Skin of body (tissue), 2 donors: Measurements from ENCODE around the gene IRAG1. TPM values are rescaled to one million over a fixed set of nuclear protein-coding genes. Genes with fewer than 3 reads are reported as not detected.
"Not testable (repeated sequence)": the region's sequence is repeated elsewhere in the genome, so short reads cannot be mapped to it uniquely, and the experiment has no call there.

Source experiments
- DNase-seq: peaks from one replicate; lab custom pipeline; 2025; lab: John Stamatoyannopoulos, UW
- total RNA-seq: library from RNA; depleted of rRNA; stranded (reverse); fragments of >200 nt; gene quantifications from one replicate; pipeline ENCODE4 v1.2.3, GENCODE V29; 2014

IRAG1 gene
- total RNA-seq, 1 donor from 2014 or later, result 3.4 TPM

DNA sequence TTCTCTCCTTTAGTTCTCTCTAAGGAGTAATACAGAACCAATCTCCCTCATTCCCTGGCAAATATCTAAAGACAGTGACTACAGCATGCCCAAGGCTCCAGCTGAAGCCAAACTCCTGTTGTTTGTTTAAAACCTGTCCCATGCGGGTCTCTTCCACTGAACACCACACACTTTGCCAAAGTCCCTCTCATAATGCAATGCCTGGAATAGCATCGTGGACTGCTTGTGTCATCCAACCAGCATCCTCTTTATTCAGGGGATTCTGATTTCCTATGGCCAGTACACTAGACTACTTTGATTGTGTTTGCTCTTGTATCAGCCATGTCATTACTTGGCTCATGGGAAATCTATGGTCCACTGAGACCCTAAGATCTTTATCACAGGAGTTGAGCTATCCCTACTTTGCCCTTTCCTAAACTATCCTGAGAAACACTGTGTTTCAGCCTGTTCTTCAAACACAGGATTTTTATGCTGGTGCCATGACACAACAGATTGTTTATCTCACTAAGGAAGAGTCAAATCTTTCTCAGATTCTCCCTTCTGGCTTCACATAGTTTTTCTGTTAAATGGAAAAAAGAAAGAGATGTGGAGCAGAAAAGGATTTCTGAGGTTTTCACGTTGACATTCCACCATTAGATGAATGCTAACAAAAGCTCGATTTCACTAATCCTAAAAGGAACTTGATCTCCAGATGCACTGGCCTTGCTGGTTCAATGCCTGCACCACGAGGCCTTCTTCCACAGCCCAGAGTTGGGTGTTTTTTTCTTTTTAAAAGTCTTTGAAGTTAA is 15.9 kb upstream of the IRAG1 start:
- DNase-seq, result no peak

DNA sequence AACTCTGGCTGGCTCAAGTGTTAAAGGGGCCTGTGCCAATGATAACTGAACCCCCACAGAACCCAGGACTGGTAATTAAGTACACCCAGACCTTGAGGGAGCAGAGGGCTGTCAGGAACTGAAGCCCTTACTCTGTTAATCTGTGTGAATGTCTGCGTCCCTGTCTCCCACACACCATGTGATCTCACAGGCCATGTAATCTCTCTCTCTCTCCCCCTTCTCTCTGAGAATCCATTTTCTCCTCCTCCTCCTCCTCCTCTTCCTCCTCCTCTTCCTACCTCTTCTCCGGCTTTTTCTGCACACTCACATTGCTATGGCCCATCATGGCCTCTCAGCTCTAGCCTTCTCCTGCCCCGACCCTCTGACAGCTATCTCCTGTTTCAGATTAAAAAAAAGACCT is 14.6 kb upstream of the IRAG1 start:
- no peak for DNase-seq

DNA sequence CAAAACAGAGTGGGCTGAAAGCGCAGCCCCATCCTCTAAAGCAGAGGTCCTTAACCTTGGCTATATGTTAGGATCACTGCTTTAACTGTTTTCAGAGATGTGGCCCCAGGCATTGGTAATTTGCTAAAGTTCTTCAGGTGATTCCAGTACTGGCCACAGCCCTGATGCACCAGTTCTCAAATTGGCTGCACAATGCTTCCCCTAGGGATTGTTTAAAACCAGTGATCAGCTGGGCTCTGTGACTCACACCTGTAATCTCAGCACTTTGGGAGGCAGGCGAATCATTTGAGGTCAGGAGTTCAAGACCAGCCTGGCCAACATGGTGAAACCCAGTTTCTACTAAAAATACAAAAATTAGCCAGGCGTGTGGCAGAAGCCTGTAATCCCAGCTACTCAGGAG is 8.4 kb upstream of the IRAG1 start:
- DNase-seq, result no peak

DNA sequence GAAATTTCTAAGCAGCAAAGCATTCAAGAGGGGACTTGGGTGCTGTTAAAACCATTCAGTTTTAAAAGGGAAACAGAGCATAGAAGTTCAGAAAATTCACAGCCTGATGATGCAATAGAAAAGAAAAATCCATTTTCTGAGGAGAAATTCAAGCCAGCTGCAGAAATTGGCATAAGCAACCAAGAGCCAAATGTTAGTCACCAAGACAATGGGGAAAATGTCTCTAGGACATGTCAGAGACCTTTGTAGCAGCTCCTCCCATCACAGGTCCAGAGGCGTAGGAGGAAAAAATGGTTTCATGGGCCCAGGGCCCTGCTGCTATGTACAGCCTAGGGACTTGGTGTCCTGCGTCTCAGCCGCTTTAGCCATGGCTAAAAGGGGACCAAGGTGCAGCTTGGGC is 5.5 kb upstream of the IRAG1 start:
- DNase-seq, result no peak

DNA sequence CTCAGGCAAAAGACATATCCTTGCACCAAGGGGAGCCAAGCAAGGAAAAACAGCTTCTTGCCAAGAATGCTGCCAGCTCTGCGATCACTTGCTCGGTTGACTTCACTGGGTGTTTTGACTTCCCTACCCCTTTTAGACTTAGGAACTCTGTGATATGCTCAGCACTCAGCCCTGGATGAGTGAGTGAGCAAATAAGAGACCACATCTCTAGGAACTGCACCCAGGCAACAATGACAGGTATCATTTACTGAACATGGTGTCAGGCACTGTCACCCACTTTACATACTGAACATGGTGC is 3.7 kb upstream of the IRAG1 start:
- no peak for DNase-seq

DNA sequence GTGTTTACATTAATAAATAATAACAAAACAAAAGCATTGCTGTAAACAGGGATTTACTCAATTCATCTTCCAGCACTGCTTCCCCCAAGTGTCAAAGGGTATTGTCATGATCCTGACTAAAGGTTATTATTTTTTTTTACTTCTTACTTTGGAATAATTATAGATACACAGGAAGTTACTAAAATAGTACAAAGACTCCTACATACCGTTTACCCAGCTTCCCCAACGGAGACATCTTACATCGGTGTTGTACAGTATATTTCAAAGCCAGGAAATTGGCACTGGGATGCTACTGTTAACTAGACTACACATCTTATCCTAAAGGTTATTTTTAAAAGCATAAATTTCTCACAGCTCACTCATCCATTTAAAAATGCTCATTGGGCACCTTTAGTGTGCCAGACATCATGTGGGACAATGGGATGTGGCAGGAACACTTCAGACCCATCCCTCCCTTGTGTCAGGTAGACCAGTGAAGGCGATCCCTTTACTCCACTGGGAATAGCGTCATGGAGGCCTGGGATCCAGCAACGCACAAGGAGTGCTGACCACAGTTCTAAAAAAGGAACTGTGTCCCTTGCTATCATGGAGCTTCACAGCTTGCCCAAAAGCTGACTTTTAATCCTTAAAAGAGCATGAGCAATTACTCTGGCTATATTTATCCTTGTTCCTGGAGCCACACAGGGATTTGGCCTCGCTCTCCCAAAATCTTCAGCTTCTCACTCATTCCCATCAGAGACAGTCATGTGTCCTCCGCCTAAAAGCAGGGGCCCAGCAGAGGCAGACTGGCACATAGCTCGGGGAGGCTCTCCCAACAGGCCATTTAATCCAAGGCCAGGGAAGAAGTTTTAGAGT is 3.1 kb upstream of the IRAG1 start:
- DNase-seq, result no peak

DNA sequence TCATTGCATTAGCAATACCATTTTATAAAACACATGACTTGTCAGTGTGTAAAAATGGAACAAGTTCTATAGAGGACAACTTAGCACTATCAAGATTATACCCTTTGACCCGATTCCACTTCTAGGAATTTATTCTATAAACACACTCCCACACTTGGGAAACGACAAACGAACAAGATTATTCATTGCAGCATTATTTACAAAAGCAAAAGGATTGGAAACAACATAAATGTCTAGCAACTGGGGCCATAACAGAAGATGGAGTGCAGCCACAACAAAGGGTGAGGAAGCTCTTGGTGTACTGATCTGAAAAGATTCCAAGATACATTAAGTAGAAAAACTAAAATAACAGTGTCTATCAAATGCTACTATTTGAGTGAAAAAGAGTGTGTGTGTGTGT is 2.3 kb upstream of the IRAG1 start:
- DNase-seq, result no peak

DNA sequence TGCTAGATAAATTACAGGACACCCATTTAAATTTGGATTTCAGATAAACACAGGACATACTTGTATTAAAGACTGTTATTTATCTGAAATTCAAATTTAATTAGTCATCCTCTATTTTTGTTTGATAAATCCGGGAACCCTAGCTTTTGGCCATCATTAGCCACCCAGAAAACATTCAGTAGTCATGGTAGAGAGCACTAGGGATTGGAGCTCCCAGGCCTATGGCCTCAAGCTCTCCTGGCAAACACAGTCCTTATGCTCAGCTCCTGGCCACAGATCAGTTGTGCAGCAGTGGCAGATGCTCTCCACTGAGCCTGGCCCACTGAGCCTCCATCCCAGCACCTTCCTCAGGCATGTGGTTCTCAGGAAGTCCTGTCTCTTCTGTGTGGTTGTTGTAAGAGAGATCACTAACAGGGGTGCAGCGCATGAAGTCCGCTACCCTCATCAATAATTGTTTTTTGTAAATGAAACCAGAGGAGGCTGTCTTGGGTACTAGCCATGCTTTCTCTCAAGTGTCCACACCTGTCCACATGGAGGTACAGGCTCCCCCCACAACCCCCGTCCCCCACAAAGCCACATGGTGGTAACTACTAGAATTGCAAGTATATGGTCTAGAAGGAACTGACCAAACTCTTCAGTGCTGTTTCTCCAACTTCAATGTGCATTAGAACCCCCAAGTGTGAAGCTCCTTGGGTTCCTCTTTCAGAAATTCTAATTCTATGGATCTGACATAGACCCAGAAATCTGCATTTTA is 1.1 kb upstream of the IRAG1 start:
- DNase-seq, result no peak

DNA sequence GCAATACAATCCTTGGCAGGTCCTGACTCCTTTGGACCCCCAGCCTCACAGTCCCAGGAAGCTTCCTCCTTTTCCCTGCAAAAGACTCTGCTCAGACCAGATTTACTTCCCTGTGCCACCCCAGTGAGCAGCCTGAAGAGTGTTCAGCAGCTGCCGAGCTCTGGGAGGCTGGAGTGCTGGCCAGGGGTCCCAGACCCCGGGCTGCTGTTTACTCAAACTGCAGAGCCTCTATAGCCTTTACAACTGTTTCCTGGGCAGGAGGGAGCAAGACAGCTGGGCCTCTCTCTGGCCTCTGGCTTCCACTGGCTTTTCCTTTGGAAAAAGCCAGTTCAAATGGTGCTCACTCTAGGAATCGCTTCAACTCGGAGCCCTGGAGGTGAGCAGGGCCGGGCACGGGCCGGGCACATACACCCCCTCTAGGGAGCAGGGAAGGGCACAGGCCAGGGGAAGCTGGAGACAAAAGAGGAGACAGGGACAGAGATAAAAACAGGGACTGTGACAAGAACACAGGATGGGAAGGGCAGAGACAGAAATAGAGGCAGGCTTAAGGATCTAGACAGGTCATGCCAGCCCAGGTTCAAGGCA is 932 bp downstream of the IRAG1 start:
- no peak for DNase-seq

DNA sequence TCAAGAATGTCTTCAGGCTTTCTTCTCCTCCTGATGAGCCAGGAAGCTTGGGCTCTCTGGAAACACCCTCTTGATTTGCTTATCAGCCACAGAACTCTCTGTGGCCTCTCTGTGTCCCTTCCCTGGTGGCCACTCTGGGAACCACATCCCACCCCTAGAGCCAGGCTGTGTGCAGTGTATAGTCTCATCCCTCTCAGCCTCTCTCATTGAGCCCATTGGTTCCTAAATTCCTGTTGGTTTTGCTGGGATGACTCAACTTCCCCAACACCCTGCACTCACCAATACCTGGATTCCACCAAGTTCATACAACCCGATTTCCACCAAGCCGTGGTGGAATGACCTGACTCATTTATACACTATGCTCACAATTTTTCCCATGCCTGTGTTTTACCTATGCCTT is 5.2 kb downstream of the IRAG1 start:
- DNase-seq, result no peak

DNA sequence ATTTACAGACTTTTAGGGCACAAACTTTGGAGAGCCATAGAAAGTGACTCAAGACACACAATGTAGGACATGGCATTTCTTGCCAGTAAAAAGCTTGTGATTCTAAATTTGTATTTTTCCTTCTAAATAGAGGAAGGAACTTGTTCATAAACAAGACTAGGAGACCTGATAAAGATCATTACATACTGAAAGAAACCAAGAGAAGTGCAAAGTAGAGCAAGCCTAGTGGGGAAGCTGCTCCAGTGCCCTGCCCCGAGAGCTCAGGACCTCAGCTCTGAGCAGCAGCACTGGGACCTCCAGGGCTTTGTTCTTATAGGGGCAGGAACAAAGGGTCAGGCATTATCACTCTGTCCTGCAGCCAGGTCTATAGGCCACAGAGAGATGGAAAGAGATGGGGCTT is 7.2 kb downstream of the IRAG1 start:
- DNase-seq, result no peak

DNA sequence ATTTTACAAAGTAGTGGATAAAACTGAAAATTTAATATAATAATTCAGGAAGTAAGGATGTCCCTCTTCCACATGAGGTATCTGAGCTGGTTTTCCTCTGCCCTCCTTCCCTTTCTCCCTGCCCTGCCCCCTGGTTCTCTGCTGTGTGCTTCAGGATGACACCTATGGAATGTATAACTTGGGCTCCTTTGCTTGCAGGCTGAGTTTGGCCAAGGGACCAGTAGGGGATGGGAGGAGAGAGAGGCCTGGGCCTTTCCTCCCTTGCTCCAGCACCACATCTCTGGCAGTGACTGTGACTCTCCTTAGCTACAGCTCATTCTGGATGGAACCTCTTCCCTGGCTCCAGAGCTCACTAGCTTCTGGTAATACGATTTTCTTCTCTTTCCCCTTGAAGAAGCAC is 10.1 kb downstream of the IRAG1 start:
- no peak for DNase-seq

DNA sequence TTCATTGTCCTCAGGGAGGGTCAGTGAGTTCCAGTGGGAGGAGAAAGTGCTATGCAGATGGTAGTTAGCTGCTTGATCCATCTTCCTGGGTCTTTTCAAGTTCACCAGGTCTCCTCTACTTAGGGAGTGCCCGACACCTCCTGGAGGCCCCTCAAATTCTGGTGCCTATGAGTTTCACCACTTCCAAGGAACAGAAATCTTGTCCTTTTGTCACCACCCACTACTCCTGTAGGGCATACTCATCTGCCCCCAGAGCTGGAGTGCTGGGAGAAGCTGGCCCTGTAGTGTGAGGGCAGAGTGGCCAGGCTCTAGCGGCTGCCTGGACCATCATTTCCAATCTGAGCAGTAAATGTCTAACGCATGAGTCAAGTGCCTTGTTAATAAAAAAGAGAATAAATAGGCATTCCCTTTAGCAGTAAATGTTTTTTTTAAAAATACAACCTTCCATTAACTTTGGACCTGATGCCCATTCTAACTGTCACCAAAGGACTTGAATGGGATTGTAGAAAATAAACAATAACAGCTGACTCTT is 12.5 kb downstream of the IRAG1 start:
- DNase-seq, result no peak

DNA sequence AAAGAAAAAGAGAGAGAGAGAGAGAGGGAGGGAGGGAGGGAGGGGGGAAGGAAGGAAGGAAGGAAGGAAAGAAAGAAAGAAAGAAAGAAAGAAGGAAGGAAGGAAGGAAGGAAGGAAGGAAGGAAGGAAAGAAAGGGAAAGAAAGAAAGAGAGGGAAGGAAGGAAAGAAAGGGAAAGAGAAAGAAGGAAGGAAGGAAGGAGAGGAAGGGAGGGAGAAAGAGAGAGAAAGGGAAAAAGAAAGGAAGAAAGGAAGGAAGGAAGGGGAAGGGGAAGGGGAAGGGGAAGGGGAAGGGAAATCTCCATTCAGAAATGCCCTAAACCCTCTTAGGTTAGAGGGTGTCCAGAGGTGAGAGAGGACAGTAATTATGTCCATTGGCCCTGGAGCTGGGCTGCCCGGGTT is 13.3 kb downstream of the IRAG1 start:
- not testable (repeated sequence) for DNase-seq

DNA sequence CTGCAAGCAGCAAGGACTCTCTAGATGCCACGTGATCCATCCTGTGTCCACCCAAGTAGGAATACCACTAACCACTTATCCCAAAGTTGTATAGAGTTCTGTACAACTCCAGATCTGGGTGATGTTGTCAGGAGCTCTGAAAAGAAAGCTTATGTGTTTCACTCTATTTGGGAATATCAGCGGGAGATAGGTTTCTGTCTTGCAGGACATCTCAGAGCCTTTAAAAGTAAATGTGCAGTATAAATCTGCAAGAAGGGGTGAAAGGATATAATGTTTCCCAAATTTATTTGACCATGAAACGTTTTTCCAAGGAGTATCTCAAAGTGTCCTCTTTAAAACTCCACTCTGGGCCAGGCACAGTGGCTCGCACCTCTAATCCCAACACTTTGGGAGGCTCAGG is 13.9 kb downstream of the IRAG1 start:
- DNase-seq, result no peak

DNA sequence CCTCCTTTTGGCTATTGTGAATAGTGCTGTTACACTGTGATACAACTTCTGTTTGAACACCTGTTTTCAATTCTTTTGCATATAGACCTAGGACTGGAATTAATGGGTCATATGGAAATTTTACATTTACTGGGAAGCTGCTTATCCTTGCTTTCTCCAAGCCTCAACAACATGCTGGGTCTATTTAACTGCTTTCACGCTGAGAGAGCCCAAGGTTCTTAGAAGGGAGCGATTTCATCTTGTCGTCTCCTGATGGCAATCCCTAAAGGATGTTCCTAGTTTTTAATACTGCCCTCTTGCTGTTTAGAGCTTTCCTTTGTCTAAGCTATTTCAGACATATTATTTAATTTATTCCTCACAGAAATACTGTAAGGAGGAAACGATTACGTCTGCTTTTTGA is 15.5 kb downstream of the IRAG1 start:
- no peak for DNase-seq

DNA sequence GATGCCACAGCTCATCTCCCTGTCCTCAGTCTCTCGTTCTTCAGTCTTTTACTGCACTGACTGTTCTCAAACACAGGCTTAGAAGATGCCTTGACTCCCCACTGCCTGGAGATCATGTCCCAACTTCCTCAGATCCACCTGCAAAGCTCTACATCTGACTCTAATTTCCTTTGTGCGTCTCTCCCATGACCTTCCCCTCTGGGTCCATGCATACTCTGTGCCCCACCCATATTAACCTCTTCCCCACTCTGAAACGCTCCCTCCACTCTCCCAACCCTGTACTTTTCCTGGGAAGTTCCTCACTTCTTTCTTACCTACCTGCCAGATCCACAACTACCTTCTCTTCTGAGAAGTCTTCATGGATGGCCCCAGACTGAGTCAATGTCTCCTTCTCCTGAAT is 16.6 kb downstream of the IRAG1 start:
- DNase-seq, result no peak

DNA sequence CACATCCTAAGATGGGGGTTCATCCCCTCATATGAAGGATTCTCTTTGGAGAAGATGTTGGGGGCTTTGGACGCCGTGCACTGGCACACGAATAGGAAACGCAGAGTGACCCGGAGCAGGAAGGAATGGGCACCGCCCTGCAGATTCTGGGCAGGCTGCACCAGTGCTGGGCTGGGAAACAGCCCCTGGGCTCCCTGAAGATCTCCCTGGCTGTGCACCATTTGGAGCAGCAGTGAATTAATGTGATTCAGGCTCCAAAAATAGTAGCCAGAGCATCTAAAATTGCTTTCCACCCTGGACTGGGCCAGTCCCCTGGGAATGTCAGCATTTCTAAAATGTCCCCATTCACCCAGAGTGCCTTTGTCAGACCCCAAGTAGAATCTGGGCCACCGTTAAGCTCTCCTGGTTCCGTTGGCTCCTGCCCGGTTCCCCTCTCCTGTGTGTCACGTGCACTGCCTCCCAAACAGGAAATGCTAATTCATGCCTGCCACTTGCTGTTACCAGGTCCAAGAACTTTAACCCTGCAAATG is 18.6 kb downstream of the IRAG1 start:
- no peak for DNase-seq

DNA sequence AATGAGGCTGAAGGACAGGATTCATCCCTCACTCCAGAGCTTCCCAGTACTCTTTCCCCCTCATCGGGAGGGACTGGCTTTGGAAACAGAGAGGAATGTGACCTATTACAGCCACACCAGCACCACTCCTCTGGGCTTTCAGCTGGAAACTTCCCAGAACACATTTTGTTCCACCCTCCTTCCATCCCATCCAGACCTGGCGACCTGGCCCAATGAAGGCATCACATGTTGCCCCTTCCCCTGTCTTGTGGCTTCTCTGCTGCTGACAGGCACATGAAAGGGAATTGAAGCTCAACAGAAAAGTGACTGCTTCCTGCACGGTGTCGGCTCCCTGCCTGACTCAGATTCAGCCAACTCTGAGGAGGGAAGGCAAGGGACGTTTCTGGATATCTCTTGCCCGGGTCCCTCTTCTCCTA is 19.1 kb downstream of the IRAG1 start:
- DNase-seq, result no peak

DNA sequence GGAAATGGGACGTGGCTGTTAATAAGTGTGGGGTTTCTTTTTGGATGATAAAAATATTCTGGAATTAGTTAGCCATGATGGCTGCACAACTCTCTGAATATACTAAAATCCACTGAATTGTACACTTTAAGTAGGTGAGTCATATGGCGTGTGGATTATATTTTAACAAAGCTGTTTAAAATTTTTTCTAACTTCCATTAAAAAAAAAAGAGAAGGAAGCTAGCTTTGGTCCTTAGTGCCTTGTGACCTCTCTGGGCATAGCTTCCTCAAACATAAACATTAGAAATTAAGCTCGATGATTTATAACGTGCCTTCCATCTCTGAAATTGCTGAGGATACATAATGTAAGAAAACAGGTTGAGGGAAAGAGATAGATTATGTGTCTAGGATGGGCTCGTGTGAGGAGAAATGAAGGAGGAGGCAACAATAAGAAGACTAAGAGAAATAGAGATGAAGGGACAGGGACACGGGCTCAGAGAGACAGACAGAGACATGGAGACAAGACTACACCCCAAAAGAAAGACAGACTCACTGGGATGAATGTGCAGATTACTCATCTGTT is 20.0 kb downstream of the IRAG1 start:
- DNase-seq, result no peak

DNA sequence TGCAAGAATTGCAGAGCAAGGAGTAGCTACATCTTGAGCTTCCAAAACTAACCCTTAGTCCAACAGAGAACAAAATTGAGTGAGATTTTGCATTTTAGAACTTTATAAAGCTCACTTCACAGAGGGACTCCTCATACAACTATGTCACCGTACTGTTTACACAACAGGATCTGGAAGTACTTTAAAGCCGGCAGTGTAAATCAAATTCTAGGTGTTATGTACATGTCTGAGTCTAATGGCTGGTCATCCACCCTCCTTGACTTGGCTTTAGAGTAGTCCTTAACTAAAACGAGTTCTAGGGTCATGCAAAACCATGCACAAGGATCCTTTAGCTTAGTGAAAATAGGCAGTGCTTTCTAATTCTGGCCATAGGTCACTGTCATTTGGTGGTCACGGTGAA is 23.5 kb downstream of the IRAG1 start:
- no peak for DNase-seq
